ENCODE data around the gene SYNGR1.

DNA sequence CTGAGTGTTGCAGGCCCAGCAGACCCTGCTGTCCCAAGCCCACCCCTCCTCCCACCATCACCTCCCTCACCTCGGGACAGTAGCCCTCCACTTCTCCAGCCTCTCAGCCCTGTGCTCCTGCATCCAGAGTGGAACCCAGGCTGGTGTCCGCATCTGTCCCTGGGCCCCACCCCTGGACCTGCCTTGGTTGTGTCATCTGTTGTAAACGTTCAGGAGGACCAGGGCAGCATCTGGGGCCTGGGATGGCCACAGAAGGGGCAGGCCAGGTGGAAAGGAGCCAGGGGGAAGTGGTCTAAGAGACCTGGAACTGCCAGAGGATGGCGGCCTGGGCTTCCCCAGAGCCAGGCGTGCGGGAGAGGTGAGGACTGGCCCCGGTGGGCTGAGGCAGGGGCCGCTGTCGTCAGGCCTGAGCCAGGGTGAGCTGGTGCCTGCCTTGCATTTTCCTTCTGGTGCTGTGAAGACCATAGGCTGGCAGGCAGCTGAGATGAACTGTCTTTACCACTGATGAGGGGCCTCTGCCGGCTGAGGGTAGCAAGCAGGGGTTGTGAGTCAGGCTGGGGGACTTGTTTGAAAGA, 80.9 kb downstream of the SYNGR1 start:
- TF ChIP-seq, protein P1, sequence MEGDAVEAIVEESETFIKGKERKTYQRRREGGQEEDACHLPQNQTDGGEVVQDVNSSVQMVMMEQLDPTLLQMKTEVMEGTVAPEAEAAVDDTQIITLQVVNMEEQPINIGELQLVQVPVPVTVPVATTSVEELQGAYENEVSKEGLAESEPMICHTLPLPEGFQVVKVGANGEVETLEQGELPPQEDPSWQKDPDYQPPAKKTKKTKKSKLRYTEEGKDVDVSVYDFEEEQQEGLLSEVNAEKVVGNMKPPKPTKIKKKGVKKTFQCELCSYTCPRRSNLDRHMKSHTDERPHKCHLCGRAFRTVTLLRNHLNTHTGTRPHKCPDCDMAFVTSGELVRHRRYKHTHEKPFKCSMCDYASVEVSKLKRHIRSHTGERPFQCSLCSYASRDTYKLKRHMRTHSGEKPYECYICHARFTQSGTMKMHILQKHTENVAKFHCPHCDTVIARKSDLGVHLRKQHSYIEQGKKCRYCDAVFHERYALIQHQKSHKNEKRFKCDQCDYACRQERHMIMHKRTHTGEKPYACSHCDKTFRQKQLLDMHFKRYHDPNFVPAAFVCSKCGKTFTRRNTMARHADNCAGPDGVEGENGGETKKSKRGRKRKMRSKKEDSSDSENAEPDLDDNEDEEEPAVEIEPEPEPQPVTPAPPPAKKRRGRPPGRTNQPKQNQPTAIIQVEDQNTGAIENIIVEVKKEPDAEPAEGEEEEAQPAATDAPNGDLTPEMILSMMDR (IDR thresholded peaks at IDR 0.05): no peak
- TF ChIP-seq TCF7L2 (IDR thresholded peaks at IDR 0.05; ENCODE audit: low read depth, low read length): no peak
- TF ChIP-seq, protein P2, sequence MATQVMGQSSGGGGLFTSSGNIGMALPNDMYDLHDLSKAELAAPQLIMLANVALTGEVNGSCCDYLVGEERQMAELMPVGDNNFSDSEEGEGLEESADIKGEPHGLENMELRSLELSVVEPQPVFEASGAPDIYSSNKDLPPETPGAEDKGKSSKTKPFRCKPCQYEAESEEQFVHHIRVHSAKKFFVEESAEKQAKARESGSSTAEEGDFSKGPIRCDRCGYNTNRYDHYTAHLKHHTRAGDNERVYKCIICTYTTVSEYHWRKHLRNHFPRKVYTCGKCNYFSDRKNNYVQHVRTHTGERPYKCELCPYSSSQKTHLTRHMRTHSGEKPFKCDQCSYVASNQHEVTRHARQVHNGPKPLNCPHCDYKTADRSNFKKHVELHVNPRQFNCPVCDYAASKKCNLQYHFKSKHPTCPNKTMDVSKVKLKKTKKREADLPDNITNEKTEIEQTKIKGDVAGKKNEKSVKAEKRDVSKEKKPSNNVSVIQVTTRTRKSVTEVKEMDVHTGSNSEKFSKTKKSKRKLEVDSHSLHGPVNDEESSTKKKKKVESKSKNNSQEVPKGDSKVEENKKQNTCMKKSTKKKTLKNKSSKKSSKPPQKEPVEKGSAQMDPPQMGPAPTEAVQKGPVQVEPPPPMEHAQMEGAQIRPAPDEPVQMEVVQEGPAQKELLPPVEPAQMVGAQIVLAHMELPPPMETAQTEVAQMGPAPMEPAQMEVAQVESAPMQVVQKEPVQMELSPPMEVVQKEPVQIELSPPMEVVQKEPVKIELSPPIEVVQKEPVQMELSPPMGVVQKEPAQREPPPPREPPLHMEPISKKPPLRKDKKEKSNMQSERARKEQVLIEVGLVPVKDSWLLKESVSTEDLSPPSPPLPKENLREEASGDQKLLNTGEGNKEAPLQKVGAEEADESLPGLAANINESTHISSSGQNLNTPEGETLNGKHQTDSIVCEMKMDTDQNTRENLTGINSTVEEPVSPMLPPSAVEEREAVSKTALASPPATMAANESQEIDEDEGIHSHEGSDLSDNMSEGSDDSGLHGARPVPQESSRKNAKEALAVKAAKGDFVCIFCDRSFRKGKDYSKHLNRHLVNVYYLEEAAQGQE (IDR thresholded peaks at IDR 0.05; ENCODE audit: insufficient read depth in 1 of 2, low read depth in 2 of 2, low read length in 1 of 2): no peak
